Right lung (tissue), 5 donors: ENCODE results near the gene STAT5B. TPM values are rescaled to one million over a fixed set of nuclear protein-coding genes. Genes with fewer than 3 reads are reported as not detected.
A peak's percentile ranks its signal among the peaks of the same experiment; 100 is the strongest.
"Not testable (repeated sequence)": the region's sequence is repeated elsewhere in the genome, so short reads cannot be mapped to it uniquely, and the experiment has no call there.

Experiments
- DNase-seq, 2 donors: peaks; one replicate each; pipeline ENCODE4 v3.0.0-alpha.2; 2013
- polyA plus RNA-seq, 5 donors: library from polyadenylated mRNA; unstranded; fragments of 120-200 nt; gene quantifications; one replicate each; pipeline versions ENCODE4 v1.2.1 to v1.2.3, GENCODE V29; 2013; ENCODE audit warnings: inconsistent platforms in 1 of 5, low replicate concordance in 1 of 5; ENCODE audit not compliant: insufficient read length in 5 of 5, insufficient read depth in 1 of 5

STAT5B gene
- polyA plus RNA-seq, 5 donors, result 49.8 to 60.2 (median 50.4) TPM

- no peak for DNase-seq
Observed at GRCh38 chr17:42197564-42198156, 78.5 kb downstream of the STAT5B start.

DNA sequence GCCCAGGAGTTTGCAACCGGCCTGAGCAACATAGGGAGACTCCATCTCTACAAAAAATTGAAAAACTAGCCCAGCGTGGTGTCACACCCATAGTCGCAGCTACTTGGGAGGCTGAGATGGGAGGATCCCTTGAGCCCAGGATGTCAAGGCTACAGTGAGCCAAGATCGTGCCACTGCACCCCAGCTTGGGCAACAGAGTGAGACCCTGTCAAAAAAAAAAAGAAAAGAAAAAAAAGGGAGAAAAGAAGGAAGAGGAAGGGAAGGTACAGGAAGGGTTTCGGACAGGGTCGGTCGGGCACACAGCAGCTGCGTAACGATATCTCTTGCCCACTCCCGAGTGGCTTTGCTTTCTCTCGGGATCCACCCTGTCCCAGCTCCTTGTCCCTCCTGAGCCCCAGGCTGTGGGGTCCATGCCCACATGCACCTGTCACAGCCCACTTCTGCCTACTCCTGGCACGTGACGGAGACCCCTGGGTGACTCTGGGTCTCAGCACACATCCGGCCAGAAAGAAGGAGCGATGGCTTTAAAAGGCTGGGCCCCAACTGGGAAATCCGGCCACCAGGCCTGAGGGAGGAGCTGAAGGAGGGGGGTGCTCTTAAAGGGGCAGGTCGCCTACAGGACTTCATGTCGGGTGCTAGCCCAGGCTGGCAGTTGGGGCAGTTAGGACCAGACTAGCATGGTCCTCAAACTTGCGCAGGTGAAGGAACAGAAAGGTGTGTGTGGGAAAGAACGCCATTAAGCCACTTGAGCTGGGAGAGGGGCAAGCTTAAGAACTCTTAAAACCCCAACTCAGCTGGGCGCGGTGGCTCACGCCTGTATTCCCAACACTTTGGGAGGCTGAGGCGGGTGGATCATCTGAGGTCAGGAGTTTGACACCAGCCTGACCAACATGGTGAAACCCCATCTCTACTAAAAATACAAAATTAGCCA, 82.0 kb downstream of the STAT5B start, which contains the start of gene GHDC:
TSS of gene GHDC (minus strand) at position 526 of the 931 bp plus-strand sequence. CDS start 913 bp downstream, outside the sequence.
- DNase-seq, result peak; percentile 72 to 79

- no peak for DNase-seq
Observed at GRCh38 chr17:42193216-42193968, 82.8 kb downstream of the STAT5B start.

- DNase-seq, result no peak
Observed at GRCh38 chr17:42192189-42193126, 83.7 kb downstream of the STAT5B start.

GRCh38 chr17:42191275-42191608, 84.9 kb downstream of the STAT5B start:
- no peak for DNase-seq

GRCh38 chr17:42190491-42191274, 85.5 kb downstream of the STAT5B start:
- no peak for DNase-seq

DNA sequence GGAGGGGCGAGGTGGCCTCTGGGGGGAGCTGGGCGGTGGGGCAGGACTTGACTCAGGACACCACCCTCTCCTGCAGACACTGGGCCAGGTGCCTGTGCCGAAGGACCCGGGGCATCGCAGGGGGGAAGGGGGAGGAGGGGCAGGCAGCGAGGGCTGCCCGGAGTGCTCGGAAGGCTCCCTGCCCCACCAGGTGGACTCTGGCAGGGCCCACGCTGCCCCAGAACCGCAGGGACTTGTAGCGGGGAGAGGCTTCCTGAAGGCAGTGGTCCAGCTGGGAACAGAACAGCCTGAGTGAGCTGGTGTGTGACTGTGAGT, 86.6 kb downstream of the STAT5B start:
- DNase-seq, result no peak

GRCh38 chr17:42188749-42189650, 87.2 kb downstream of the STAT5B start:
- DNase-seq, result no peak

- no peak for DNase-seq
Observed at GRCh38 chr17:42187833-42188232, 88.4 kb downstream of the STAT5B start.

DNA sequence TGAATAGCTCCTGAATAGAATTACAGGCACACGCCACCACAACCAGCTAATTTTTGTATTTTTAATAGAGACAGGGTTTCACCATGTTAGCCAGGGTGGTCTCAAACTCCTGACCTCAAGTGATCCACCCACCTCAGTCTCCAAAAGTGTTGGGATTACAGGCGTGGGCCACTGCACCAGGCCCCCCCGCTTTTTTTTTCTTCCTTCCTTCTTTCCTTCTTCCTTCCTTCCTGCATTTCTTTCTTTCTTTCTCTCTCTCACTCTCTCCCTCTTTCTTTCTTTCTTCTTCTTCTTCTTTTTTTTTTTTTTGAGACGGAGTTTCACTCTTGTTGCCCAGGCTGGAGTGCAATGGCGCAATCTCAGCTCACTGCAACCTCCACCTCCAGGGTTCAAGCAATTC, 90.0 kb downstream of the STAT5B start:
- DNase-seq, result not testable (repeated sequence)

- DNase-seq, result no peak
Observed at GRCh38 chr17:42185621-42185930, 90.6 kb downstream of the STAT5B start.

GRCh38 chr17:42184713-42185620, 91.2 kb downstream of the STAT5B start, which contains the start of gene HCRT:
HCRT (minus strand) TSS chr17:42185452; CDS start chr17:42185365, 87 bp downstream.
- DNase-seq, result no peak

GRCh38 chr17:42183741-42184711, 92.2 kb downstream of the STAT5B start:
- DNase-seq, result peak; percentile 67 to 73

DNA sequence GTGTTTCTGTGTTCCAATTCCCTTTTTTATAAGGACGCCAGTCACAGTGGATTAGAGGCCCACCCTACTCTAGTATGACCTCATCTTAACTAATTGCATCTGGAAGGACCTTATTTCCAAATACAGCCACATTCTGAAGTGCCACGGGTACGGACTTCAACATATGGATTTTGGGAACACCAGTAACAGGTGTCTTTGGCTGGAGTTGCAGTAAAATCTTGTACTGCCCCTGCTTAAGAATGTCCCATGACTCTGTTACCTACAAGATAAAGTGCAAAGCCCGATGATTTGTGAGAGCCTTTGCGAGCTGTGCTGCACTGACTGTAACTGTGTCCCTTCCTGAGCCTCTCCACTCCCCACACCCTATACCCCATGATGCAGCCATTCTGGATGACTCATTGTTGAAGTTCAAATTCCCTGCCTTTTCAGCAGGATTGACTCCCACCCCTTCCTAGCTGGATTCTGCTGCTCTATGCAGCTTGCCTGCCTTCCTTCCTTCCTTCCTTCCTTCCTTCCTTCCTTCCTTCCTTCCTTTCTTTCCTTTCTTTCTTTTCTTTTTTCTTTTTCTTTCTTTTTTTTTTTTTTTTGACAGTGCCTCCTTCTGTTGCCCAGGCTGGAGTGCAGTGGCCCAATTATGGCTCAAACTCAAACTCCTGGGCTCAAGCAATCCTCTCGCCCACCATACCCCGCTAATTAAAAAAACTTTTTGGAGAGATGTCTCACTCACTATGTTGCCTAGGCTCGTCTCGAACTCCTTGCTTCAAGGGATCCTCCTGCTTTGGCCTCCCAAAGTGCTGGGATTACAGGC, 93.1 kb downstream of the STAT5B start:
- DNase-seq, result no peak

DNA sequence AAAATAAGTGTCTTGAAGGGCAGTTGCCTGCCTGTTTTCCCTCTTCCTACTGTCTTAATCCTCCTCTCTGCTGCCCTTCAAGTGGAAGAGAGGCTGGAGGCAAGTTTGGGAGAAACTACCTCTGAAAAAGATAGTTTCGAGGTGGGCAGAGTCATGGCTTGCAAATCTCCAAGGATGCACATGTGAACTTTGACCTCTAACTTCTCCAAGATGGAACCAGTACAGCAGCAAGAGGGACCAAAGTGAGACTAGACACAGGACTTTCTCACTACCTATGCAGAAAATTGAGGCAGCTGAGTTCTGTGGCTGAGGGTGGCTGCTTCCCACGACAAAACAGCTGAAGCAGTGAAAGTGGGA, 94.4 kb downstream of the STAT5B start:
- no peak for DNase-seq
